C4-2B (cell line): Measurements from ENCODE around the gene FAM90A1.
A peak's percentile ranks its signal among the peaks of the same experiment; 100 is the strongest.
"Not testable (repeated sequence)": the region's sequence is repeated elsewhere in the genome, so short reads cannot be mapped to it uniquely, and the experiment has no call there.

ENCODE experiments used
- ZFX ChIP-seq: fragments of 450-650 bp; IDR thresholded peaks from 2 replicates; pipeline ENCODE4 v1.6.1; 2017
- TF ChIP-seq, protein P1 (sequence below): fragments of 450-650 bp; conservative IDR thresholded peaks from 2 replicates; pipeline ENCODE4 v1.5.1; 2017; ENCODE audit warnings: mild to moderate bottlenecking

DNA sequence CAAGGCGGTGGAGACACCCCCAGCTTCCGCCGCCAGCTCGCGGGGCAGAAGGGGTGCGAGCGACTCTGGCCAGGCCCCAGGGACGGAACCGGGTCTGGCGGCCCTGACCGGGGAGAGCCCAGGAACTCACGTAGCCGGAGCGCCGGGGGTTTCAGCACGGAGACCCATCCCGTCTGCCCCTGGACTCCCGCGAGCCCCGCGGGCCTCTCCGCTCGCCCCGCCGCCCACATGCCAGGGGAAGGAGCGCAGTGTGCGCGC, 15.1 kb upstream of the FAM90A1 start:
- TF ChIP-seq, protein P1, sequence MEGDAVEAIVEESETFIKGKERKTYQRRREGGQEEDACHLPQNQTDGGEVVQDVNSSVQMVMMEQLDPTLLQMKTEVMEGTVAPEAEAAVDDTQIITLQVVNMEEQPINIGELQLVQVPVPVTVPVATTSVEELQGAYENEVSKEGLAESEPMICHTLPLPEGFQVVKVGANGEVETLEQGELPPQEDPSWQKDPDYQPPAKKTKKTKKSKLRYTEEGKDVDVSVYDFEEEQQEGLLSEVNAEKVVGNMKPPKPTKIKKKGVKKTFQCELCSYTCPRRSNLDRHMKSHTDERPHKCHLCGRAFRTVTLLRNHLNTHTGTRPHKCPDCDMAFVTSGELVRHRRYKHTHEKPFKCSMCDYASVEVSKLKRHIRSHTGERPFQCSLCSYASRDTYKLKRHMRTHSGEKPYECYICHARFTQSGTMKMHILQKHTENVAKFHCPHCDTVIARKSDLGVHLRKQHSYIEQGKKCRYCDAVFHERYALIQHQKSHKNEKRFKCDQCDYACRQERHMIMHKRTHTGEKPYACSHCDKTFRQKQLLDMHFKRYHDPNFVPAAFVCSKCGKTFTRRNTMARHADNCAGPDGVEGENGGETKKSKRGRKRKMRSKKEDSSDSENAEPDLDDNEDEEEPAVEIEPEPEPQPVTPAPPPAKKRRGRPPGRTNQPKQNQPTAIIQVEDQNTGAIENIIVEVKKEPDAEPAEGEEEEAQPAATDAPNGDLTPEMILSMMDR: not testable (repeated sequence)
- peak; percentile 34; the same call in 1 of the 2 replicates for TF ChIP-seq ZFX
